GM23248 (cell line): ENCODE data around the gene GSG1L. TPM values are rescaled to one million over a fixed set of nuclear protein-coding genes. Genes with fewer than 3 reads are reported as not detected.

Source experiments
- DNase-seq: peaks from one replicate; pipeline ENCODE4 v3.0.0-alpha.2; 2015
- H2AFZ ChIP-seq: fragments of 200-600 bp; sonication (generic); 2 replicates; pipeline ENCODE4 v1.6.1; 2016; ENCODE audit warnings: antibody characterized with exemption
- H3F3A ChIP-seq: fragments of 200-600 bp; sonication (generic); 2 replicates; pipeline ENCODE4 v1.6.1; 2016; ENCODE audit warnings: mild to moderate bottlenecking, antibody characterized with exemption, mixed run types; ENCODE audit not compliant: insufficient read depth
- H3K27ac ChIP-seq: fragments of 200-600 bp; sonication (generic); 2 replicates; pipeline ENCODE4 v1.5.1; 2016; ENCODE audit warnings: mild to moderate bottlenecking
- H3K27me3 ChIP-seq: fragments of 200-600 bp; sonication (generic); replicated peaks from 2 replicates; pipeline ENCODE4 v1.6.1; 2016; ENCODE audit warnings: mild to moderate bottlenecking; ENCODE audit not compliant: insufficient read depth
- H3K36me3 ChIP-seq: fragments of 200-600 bp; sonication (generic); 2 replicates; pipeline ENCODE4 v1.6.1; 2016; ENCODE audit warnings: low read depth, mild to moderate bottlenecking
- H3K4me1 ChIP-seq: fragments of 200-600 bp; sonication (generic); 2 replicates; pipeline ENCODE4 v1.6.1; 2016; ENCODE audit warnings: mild to moderate bottlenecking; ENCODE audit not compliant: insufficient read depth
- H3K4me2 ChIP-seq: fragments of 200-600 bp; sonication (generic); one replicate; pipeline ENCODE4 v1.6.1; 2016; ENCODE audit warnings: mild to moderate bottlenecking; ENCODE audit not compliant: unreplicated experiment
- H3K4me3 ChIP-seq: fragments of 200-600 bp; sonication (generic); 2 replicates; pipeline ENCODE4 v1.5.1; 2016; ENCODE audit warnings: mild to moderate bottlenecking
- H3K79me2 ChIP-seq: fragments of 200-600 bp; sonication (generic); 2 replicates; pipeline ENCODE4 v1.6.1; 2016; ENCODE audit warnings: mild to moderate bottlenecking; ENCODE audit not compliant: insufficient read depth
- H3K9ac ChIP-seq: fragments of 200-600 bp; sonication (generic); 2 replicates; pipeline ENCODE4 v1.6.1; 2016; ENCODE audit warnings: mild to moderate bottlenecking
- H3K9me2 ChIP-seq: fragments of 200-600 bp; sonication (generic); 2 replicates; pipeline ENCODE4 v1.6.1; 2016; ENCODE audit warnings: mixed run types, mild to moderate bottlenecking, moderate library complexity; ENCODE audit not compliant: insufficient read depth
- H3K9me3 ChIP-seq: fragments of 200-600 bp; sonication (generic); one replicate; pipeline ENCODE4 v1.6.1; 2017; ENCODE audit warnings: low read depth
- H4K20me1 ChIP-seq: fragments of 200-600 bp; sonication (generic); 2 replicates; pipeline ENCODE4 v1.6.0; 2016; ENCODE audit not compliant: insufficient read depth
- EZH2 ChIP-seq: fragments of 200-600 bp; sonication (generic); IDR thresholded peaks from 2 replicates; pipeline ENCODE4 v1.6.1; 2018; ENCODE audit warnings: antibody characterized with exemption, mild to moderate bottlenecking; ENCODE audit not compliant: insufficient read depth, poor library complexity, severe bottlenecking
- EZH2phosphoT487 ChIP-seq: fragments of 200-600 bp; sonication (generic); IDR thresholded peaks from 2 replicates; pipeline ENCODE4 v1.6.1; 2018; ENCODE audit warnings: antibody characterized with exemption, moderate library complexity, mild to moderate bottlenecking, low read depth; ENCODE audit not compliant: insufficient read depth
- WGBS, 2 experiments: methylation state at CpG; one replicate each; pipeline ENCODE4 v1.1.6; 2015 to 2017; ENCODE audit warnings: low lambda C conversion rate in 2 of 2, low coverage in 1 of 2; ENCODE audit errors: missing lambda C conversion rate in 2 of 2; 5-methylcytosine and 5-hydroxymethylcytosine counted together
- in situ Hi-C: fragments of 300-500 bp; cut with MboI; formaldehyde crosslinking; loops from 2 replicates; pipeline ENCODE4 v1.15.0; 2020
- polyA plus RNA-seq: library from polyadenylated mRNA; unstranded; fragments of >200 nt; fragmentation: Nextera tagmentation; extraction: Ambion mirVana; gene quantifications from 2 replicates; pipeline ENCODE4 v1.2.1, GENCODE V29; 2016
- total RNA-seq: library from RNA; depleted of rRNA; stranded (reverse); fragments of >200 nt; shearing (Covaris generic); gene quantifications from 2 replicates; pipeline ENCODE4 v1.2.3, GENCODE V29; 2014

The GSG1L gene
- total and polyA plus RNA-seq, 2 experiments from 2014 or later = not detected

DNA sequence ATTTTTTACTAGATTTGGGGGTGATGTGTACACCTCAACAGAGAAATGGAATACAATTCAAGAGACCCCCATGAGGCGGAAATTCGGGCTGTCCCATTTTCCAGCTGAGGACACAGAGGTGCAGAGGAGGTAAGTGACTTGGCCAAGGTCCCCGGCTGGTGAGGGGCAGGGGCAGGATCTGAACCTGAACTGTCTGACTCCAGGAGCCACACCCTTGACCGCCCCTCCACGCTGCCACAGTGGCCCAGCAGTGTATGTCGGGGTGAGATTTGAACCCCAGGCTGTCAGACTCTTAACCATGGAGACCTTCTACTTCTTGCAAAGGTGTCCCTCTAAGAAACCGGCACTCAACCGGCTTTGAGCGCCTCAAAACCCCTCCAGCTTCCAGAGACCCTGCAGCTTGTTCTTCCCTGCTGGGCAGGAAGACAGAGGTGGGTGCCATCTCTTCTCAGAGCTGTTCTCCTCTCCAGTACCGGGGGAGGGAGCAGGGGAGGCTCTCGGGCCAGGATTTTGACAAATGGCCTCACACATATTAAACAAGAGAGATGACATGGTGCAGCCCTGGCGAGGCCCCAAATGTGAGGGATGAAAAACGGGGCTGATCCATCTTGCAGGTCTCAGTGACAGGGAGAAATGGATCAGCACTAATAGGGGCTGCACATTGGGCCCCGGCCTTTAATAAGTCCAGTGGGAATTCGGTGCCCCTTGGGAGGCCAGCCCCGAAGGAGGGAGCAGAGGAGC is 222.3 kb downstream of the GSG1L start:
- H2AFZ ChIP-seq = no peak overlapping the region
- no peaks in the 10 kb centered on the region for H3K9me3 ChIP-seq
- no peaks in the 10 kb centered on the region for H3F3A ChIP-seq
- no peaks in the 10 kb centered on the region for H3K9me2 ChIP-seq
- H3K27me3 ChIP-seq = peaks cover 32% of the 10 kb centered on the region
- no peak overlapping the region for H3K4me2 ChIP-seq
- no peaks in the 10 kb centered on the region for H3K4me1 ChIP-seq
- H3K4me3 ChIP-seq = no peak overlapping the region
- no peaks in the 10 kb centered on the region for H3K79me2 ChIP-seq
- in situ Hi-C loops = no loop called here
- no peak overlapping the region for H3K27ac ChIP-seq
- H3K9ac ChIP-seq = no peak overlapping the region
- WGBS, 2 experiments = 45 to 48% methylated on average over 16 of the region's 16 CpGs
- no peak for DNase-seq
- no peaks in the 10 kb centered on the region for H4K20me1 ChIP-seq
- TF ChIP-seq EZH2phosphoT487 (no peak), EZH2 (no peak)
- no peaks in the 10 kb centered on the region for H3K36me3 ChIP-seq

DNA sequence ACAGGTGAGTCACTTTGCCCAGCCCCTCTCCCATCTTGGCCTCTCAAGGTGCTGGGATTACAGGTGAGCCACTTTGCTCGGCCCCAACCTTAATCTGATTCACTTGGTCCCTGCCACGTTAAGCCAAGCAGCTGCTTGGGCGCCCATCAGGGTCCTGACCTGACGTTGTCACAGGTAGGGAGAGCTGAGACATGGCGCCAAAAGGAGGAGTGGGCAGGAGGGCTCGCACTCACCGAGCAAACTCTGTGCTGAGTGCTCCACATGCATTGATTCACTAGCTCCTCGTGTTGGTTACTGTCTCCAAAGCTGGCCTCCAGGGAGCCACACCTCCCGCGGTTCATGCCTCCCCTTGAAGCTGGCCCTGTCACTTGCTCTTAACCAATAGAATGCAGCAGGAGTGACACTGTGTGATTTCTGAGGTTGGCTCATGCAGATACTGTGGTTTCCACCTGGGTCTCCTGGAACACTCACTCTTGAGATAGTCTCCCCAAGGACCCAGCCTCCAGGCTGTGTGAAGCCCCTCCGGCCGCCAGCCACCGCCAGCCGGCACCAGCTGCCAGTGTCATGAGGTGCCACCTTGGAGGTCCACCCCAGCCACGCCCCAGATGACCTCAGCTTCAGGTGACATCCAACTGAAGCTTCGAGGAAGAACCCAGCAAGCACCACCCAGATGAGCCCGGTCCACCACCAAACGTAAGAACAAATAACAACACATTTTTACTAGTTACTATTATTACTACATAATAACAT is 223.0 kb downstream of the GSG1L start:
- no peaks in the 10 kb centered on the region for H3K79me2 ChIP-seq
- no peak overlapping the region for H3K9ac ChIP-seq
- DNase-seq = no peak
- TF ChIP-seq EZH2 = no peak
- H3K9me2 ChIP-seq = no peaks in the 10 kb centered on the region
- WGBS, 2 experiments = 50 to 54% methylated on average over 18 of the region's 18 CpGs
- H3F3A ChIP-seq = no peaks in the 10 kb centered on the region
- H3K27me3 ChIP-seq = peaks cover 36% of the 10 kb centered on the region
- no peak overlapping the region for H2AFZ ChIP-seq
- H3K4me2 ChIP-seq = no peak overlapping the region
- in situ Hi-C loops = no loop called here
- no peaks in the 10 kb centered on the region for H3K9me3 ChIP-seq
- H3K27ac ChIP-seq = no peak overlapping the region
- H4K20me1 ChIP-seq = no peaks in the 10 kb centered on the region
- H3K36me3 ChIP-seq = no peaks in the 10 kb centered on the region
- no peaks in the 10 kb centered on the region for H3K4me1 ChIP-seq
- H3K4me3 ChIP-seq = no peak overlapping the region

DNA sequence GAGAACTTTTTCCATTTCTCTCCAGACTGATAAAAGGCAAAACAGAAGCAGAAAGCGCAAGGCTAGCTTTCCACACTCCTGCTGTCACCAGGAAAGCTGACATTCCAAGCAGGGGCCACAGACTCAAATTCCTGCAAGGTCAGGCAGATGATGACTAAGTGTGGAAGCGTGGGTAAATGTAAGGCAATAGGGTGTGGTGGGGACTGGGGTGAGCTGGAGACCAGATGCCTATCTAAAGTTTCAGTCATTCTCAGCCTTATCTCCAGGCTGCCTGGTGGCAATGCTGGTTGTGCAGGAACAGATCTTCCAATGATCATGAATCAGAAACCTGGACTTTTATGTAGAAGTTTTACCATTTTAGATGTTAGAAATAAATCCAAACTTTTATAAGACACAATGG is 224.1 kb downstream of the GSG1L start:
- peak; percentile 25 for DNase-seq
- TF ChIP-seq EZH2phosphoT487 (no peak), EZH2 (no peak)
- H3K9me3 ChIP-seq = no peaks in the 10 kb centered on the region
- H3K9ac ChIP-seq = no peak overlapping the region
- H3K4me1 ChIP-seq = no peaks in the 10 kb centered on the region
- H3K79me2 ChIP-seq = no peaks in the 10 kb centered on the region
- no peaks in the 10 kb centered on the region for H3F3A ChIP-seq
- no peak overlapping the region for H3K4me3 ChIP-seq
- WGBS, 2 experiments = 28 to 37% methylated on average over 2 of the region's 2 CpGs
- H3K4me2 ChIP-seq = no peak overlapping the region
- H3K36me3 ChIP-seq = no peaks in the 10 kb centered on the region
- no peaks in the 10 kb centered on the region for H4K20me1 ChIP-seq
- in situ Hi-C loops = no loop called here
- peaks cover 37% of the 10 kb centered on the region for H3K27me3 ChIP-seq
- H2AFZ ChIP-seq = no peak overlapping the region
- no peaks in the 10 kb centered on the region for H3K9me2 ChIP-seq
- H3K27ac ChIP-seq = no peak overlapping the region

- H3K27ac ChIP-seq = no peak overlapping the region
- H3K36me3 ChIP-seq = no peaks in the 10 kb centered on the region
- in situ Hi-C loops = no loop called here
- H3K79me2 ChIP-seq = no peaks in the 10 kb centered on the region
- H3K4me3 ChIP-seq = no peak overlapping the region
- H3K27me3 ChIP-seq = peaks cover 40% of the 10 kb centered on the region
- no peak overlapping the region for H3K9ac ChIP-seq
- 55 to 65% methylated on average over 3 of the region's 3 CpGs for WGBS, 2 experiments
- no peak for DNase-seq
- H3F3A ChIP-seq = no peaks in the 10 kb centered on the region
- H3K9me2 ChIP-seq = no peaks in the 10 kb centered on the region
- no peak overlapping the region for H2AFZ ChIP-seq
- TF ChIP-seq EZH2phosphoT487 = no peak
- TF ChIP-seq EZH2 = no peak
- no peaks in the 10 kb centered on the region for H3K4me1 ChIP-seq
- no peaks in the 10 kb centered on the region for H3K9me3 ChIP-seq
- H4K20me1 ChIP-seq = no peaks in the 10 kb centered on the region
- H3K4me2 ChIP-seq = no peak overlapping the region
Observed at GRCh38 chr16:27838536-27839175, 224.9 kb downstream of the GSG1L start.
